Uterus (tissue), 4 donors: ENCODE measurements around the gene TTI1. TPM values are rescaled to one million over a fixed set of nuclear protein-coding genes. Genes with fewer than 3 reads are reported as not detected.

Experiments used
- DNase-seq, 2 donors: peaks; one replicate each; pipeline ENCODE4 v3.0.0-alpha.2; 2019 to 2020
- H3K27ac ChIP-seq, 2 donors: fragments of 200-600 bp; sonication (generic); 1 replicate in 1 of 2; 2 replicates in 1 of 2; pipeline ENCODE4 v1.5.1; 2016 to 2018
- H3K27me3 ChIP-seq, 2 donors: fragments of 200-600 bp; sonication (generic); one replicate each; pipeline ENCODE4 v1.5.1; 2018 to 2019; ENCODE audit warnings: control low read depth in 1 of 2
- H3K36me3 ChIP-seq, 2 donors: fragments of 200-600 bp; sonication (generic); one replicate each; pipeline ENCODE4 v1.5.1; 2019; ENCODE audit warnings: control low read depth in 1 of 2
- H3K4me1 ChIP-seq, 2 donors: fragments of 200-600 bp; sonication (generic); one replicate each; pipeline ENCODE4 v1.5.1; 2018 to 2019; ENCODE audit warnings: control low read depth in 1 of 2
- H3K4me3 ChIP-seq, 2 donors: fragments of 200-600 bp; sonication (generic); 1 replicate in 1 of 2; 2 replicates in 1 of 2; pipeline ENCODE4 v1.5.1; 2018 to 2019; ENCODE audit warnings: mild to moderate bottlenecking in 1 of 2
- H3K9me3 ChIP-seq, 2 donors: fragments of 200-600 bp; sonication (generic); one replicate each; pipeline ENCODE4 v1.5.1; 2019; ENCODE audit warnings: control low read depth in 1 of 2
- POLR2A ChIP-seq, 2 donors: fragments of 450-650 bp; IDR thresholded peaks; one replicate each; pipeline ENCODE4 v1.6.1; 2016; ENCODE audit warnings: antibody characterized with exemption in 2 of 2, mild to moderate bottlenecking in 1 of 2, moderate library complexity in 1 of 2
- intact Hi-C: fragments of 100-400 bp; cut with DNase I; formaldehyde crosslinking; loops from one replicate; pipeline ENCODE4 v1.15.1; 2023; ENCODE audit warnings: low total_unique reads
- total RNA-seq, 4 donors: library from RNA; depleted of rRNA in 3 of 4; stranded (reverse); fragments of >200 nt in 3 of 4; gene quantifications; one replicate each; pipeline versions ENCODE4 v1.1.0 to v1.2.4, GENCODE V29; 2014 to 2023
- TF ChIP-seq, protein P1 (sequence below), 4 experiments: fragments of 200-600 bp in 2 of 4; fragments of 450-650 bp in 2 of 4; sonication (generic) in 2 of 4; IDR thresholded peaks; one replicate each; pipeline ENCODE4 v1.5.1; 2016 to 2019; ENCODE audit warnings: antibody characterized with exemption in 4 of 4, mild to moderate bottlenecking in 2 of 4, moderate library complexity in 1 of 4
- donor health status: DM: yes; HTN: yes; CAD: no.

Gene TTI1
- total RNA-seq, 4 donors from 2014 or later = 5.3 to 33.2 (median 24.4) TPM

DNA sequence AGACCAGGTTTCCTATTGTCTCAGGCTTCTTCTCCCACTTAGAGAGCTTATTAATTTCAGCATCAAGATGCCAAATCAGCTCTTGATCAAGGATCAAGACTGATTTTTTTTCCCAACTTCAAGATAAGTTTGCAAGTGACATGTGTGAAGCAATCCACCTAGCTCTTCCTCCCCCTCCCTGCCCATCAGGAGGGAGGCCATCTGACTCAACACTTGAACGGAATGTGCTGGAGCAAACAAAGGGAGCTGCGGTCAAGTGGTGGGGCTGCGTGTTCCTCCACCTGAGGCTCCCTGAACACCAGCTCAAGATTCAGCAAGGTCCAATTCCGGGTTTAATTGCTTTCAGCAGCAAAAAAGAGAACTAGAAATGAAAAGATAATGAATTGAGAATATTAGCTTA, 38.7 kb downstream of the TTI1 start:
- TF ChIP-seq POLR2A (IDR thresholded peaks at IDR 0.05) = no peak
- TF ChIP-seq, protein P1, sequence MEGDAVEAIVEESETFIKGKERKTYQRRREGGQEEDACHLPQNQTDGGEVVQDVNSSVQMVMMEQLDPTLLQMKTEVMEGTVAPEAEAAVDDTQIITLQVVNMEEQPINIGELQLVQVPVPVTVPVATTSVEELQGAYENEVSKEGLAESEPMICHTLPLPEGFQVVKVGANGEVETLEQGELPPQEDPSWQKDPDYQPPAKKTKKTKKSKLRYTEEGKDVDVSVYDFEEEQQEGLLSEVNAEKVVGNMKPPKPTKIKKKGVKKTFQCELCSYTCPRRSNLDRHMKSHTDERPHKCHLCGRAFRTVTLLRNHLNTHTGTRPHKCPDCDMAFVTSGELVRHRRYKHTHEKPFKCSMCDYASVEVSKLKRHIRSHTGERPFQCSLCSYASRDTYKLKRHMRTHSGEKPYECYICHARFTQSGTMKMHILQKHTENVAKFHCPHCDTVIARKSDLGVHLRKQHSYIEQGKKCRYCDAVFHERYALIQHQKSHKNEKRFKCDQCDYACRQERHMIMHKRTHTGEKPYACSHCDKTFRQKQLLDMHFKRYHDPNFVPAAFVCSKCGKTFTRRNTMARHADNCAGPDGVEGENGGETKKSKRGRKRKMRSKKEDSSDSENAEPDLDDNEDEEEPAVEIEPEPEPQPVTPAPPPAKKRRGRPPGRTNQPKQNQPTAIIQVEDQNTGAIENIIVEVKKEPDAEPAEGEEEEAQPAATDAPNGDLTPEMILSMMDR (IDR thresholded peaks at IDR 0.05) = no peak
- no peaks in the 10 kb centered on the region for H3K4me1 ChIP-seq
- no peak overlapping the region for H3K27ac ChIP-seq
- intact Hi-C loops = no loop called here
- no peaks in the 10 kb centered on the region for H3K9me3 ChIP-seq
- no peaks in the 10 kb centered on the region for H3K36me3 ChIP-seq
- H3K4me3 ChIP-seq = no peak overlapping the region
- no peak for DNase-seq
- no peaks in the 10 kb centered on the region for H3K27me3 ChIP-seq

DNA sequence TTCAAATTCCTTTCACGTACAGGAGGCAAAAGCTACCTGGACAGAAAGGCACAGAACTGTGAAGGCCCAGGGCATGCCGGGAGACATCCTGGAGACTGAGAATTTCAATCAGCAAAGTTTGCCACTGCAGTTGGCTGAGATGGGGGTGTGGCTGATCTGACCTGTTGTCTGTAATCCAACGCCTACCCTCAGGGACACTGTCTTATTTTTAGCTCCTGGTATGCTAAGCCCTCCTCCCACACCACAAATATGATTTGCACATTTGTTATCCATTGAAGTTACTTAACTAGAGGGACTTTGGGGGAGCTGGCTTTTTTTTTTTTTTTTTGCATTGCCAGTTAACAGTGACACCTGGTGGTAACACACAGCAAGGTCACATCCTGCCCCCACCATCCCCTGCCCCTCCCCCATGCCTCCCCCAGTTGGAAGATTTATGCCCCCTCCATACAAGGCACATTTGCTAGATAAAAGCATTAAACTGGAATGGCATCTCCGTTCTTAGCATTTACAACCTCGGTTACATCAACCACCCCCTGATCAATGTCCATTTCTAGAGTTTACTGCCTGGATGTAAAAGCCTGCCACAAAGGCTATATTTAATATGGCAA, 40.4 kb downstream of the TTI1 start:
- Histone ChIP-seq H3K27me3 (no peaks in the 10 kb centered on the region), H3K4me3 (no peak overlapping the region), H3K9me3 (no peaks in the 10 kb centered on the region), H3K4me1 (no peaks in the 10 kb centered on the region), H3K27ac (no peak overlapping the region), H3K36me3 (no peaks in the 10 kb centered on the region)
- TF ChIP-seq, protein P1 (IDR thresholded peaks at IDR 0.05) = peak in 2 of 4 experiments; percentile 50 to 54
- no peak for TF ChIP-seq POLR2A (IDR thresholded peaks at IDR 0.05)
- no peak for DNase-seq
- intact Hi-C loops = no loop called here

DNA sequence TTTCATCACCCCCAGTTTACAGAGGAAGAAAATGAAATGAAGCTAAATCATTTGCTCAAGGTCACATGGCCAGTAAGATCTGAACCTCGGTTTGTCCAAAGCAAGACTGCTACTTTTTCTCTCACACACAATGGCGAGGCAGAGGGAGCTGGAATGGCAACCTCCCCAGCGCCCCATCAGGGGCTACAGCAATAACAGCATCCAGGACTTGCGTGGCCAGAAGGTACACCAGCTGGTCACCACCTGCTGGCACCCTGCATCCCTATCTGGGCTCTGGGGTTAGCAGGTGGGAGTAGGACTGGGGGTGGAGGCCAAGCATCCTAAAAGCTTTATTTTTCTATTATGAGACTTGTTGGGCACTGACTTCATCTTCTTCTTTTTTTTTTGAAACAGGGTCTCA, 41.3 kb downstream of the TTI1 start:
- intact Hi-C loops = no loop called here
- no peaks in the 10 kb centered on the region for H3K4me1 ChIP-seq
- H3K4me3 ChIP-seq = no peak overlapping the region
- no peaks in the 10 kb centered on the region for H3K27me3 ChIP-seq
- no peak for TF ChIP-seq POLR2A (IDR thresholded peaks at IDR 0.05)
- TF ChIP-seq, protein P1 (IDR thresholded peaks at IDR 0.05) = no peak
- H3K9me3 ChIP-seq = no peaks in the 10 kb centered on the region
- DNase-seq = no peak
- H3K27ac ChIP-seq = no peak overlapping the region
- no peaks in the 10 kb centered on the region for H3K36me3 ChIP-seq

DNA sequence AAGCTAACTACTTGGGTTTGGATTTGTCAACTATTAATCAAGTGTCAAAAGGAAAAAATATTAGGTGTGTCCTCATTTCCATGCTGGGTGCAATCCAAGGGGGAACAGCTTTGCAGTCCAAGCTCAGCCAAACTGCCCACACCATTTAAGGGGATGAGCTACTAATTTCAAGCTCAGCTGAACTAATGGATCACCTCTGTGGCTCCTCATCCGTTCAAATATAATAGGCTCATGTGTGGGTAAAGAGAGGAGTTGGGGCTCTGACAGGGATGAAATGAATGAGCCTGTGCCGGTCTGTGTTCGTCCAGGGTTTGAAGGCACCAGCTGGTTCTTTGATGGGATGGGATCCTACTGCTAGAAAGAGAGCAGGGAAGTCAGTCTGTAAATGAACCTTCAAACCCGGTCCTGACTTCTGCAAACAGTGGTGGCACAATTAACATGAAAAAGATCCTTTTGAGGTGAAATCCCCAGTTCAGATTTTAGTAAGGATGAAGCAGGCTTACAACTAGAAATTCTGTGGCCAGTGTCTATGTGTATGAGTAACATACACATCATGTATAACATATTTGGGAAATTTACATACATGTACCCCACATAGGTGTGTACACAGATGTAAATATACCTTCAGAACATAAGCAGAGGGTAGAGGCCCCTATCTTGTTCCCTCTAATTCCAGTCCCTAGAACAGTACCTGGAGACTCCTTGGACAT, 41.9 kb downstream of the TTI1 start:
- H3K36me3 ChIP-seq = no peaks in the 10 kb centered on the region
- H3K27ac ChIP-seq = no peak overlapping the region
- no peak for TF ChIP-seq POLR2A (IDR thresholded peaks at IDR 0.05)
- TF ChIP-seq, protein P1 (IDR thresholded peaks at IDR 0.05) = no peak
- no peaks in the 10 kb centered on the region for H3K9me3 ChIP-seq
- DNase-seq = no peak
- H3K27me3 ChIP-seq = no peaks in the 10 kb centered on the region
- H3K4me1 ChIP-seq = no peaks in the 10 kb centered on the region
- H3K4me3 ChIP-seq = no peak overlapping the region
- intact Hi-C loops = no loop called here

DNA sequence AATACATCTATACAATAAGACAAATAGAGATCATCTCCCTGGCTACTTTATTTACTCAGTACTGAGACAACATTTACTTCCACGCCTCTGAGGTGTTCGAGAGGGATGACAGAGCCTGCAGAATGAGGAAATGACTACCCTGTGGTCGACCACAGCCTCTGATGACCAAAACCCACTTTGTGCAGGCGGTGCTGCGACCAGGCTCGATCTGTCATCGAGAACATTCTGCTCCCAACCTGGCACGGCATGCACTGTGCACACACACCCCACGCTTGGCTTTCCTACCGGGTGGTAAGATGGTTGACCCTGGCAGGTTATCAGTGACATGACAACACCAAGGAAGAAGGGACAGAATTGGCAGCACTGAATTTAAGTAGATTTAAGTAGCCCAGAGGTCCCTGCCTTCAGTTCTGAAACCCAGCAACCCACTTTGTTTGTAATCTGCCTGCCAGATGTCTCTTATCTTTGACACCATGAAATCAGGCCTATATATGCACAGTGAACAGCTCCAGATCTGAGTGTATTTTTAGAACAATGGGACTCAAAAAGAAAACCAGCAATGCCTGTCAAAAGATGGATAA, 42.6 kb downstream of the TTI1 start:
- intact Hi-C loops = no loop called here
- no peak overlapping the region for H3K27ac ChIP-seq
- no peak for TF ChIP-seq POLR2A (IDR thresholded peaks at IDR 0.05)
- TF ChIP-seq, protein P1 (IDR thresholded peaks at IDR 0.05) = no peak

More for the DNA sequence above, 42.6 kb downstream of the TTI1 start:
- DNase-seq = no peak
- no peaks in the 10 kb centered on the region for H3K27me3 ChIP-seq
- no peaks in the 10 kb centered on the region for H3K36me3 ChIP-seq
- H3K4me3 ChIP-seq = no peak overlapping the region
- no peaks in the 10 kb centered on the region for H3K9me3 ChIP-seq
- H3K4me1 ChIP-seq = no peaks in the 10 kb centered on the region
